ENCODE results near the gene LLCFC1. TPM values are rescaled to one million over a fixed set of nuclear protein-coding genes. Genes with fewer than 3 reads are reported as not detected.

LLCFC1 gene
- total RNA-seq, 1 donor from 2014 or later = not detected

GRCh38 chr7:142956951-142957623, 17.8 kb downstream of the LLCFC1 start:
- DNase-seq (no peak), ATAC-seq (peak; percentile 63)

GRCh38 chr7:142957723-142958122, 18.4 kb downstream of the LLCFC1 start:
- H3K4me1 ChIP-seq = no peaks in the 10 kb centered on the region
- ATAC-seq (no peak), DNase-seq (no peak)
- TF ChIP-seq CTCF (IDR thresholded peaks at IDR 0.05) = no peak
- no peaks in the 10 kb centered on the region for H3K27me3 ChIP-seq
- H3K4me3 ChIP-seq = no peak overlapping the region
- intact Hi-C loops (cut with DNase I) = no loop called here
- H3K36me3 ChIP-seq = no peaks in the 10 kb centered on the region
- H3K27ac ChIP-seq = no peak overlapping the region
- H3K9me3 ChIP-seq = peaks cover 7% of the 10 kb centered on the region

More at GRCh38 chr7:142956951-142957623, 17.8 kb downstream of the LLCFC1 start:
- Histone ChIP-seq H3K27me3 (no peaks in the 10 kb centered on the region), H3K36me3 (no peaks in the 10 kb centered on the region), H3K4me1 (no peaks in the 10 kb centered on the region), H3K27ac (no peak overlapping the region), H3K9me3 (peaks cover 7% of the 10 kb centered on the region), H3K4me3 (no peak overlapping the region)
- intact Hi-C loops (cut with DNase I) = no loop called here
- TF ChIP-seq CTCF (IDR thresholded peaks at IDR 0.05) = no peak

- DNase-seq = no peak
- TF ChIP-seq CTCF (IDR thresholded peaks at IDR 0.05) = no peak
- Histone ChIP-seq H3K9me3 (peaks cover 7% of the 10 kb centered on the region), H3K27ac (no peak overlapping the region), H3K36me3 (no peaks in the 10 kb centered on the region), H3K4me3 (no peak overlapping the region), H3K27me3 (peaks cover under 1% of the 10 kb centered on the region), H3K4me1 (no peaks in the 10 kb centered on the region)
- intact Hi-C loops (cut with DNase I) = no loop called here
- no peak for ATAC-seq
Observed at GRCh38 chr7:142959202-142959601, 19.9 kb downstream of the LLCFC1 start.

- DNase-seq = no peak
Observed at GRCh38 chr7:142960955-142961512, 21.8 kb downstream of the LLCFC1 start.

GRCh38 chr7:142961595-142961972, 22.3 kb downstream of the LLCFC1 start:
- no peaks in the 10 kb centered on the region for H3K36me3 ChIP-seq
- H3K4me3 ChIP-seq = no peak overlapping the region
- H3K9me3 ChIP-seq = no peaks in the 10 kb centered on the region
- no peak for TF ChIP-seq CTCF (IDR thresholded peaks at IDR 0.05)
- H3K4me1 ChIP-seq = no peaks in the 10 kb centered on the region
- intact Hi-C loops (cut with DNase I) = no loop called here
- H3K27ac ChIP-seq = no peak overlapping the region
- DNase-seq = no peak
- H3K27me3 ChIP-seq = peaks cover 4% of the 10 kb centered on the region
- no peak for ATAC-seq

More at GRCh38 chr7:142960955-142961512, 21.8 kb downstream of the LLCFC1 start:
- no peaks in the 10 kb centered on the region for H3K9me3 ChIP-seq
- H3K36me3 ChIP-seq = no peaks in the 10 kb centered on the region
- peaks cover 4% of the 10 kb centered on the region for H3K27me3 ChIP-seq
- H3K27ac ChIP-seq = no peak overlapping the region
- no peak for TF ChIP-seq CTCF (IDR thresholded peaks at IDR 0.05)
- no peaks in the 10 kb centered on the region for H3K4me1 ChIP-seq
- peak; percentile 26 for ATAC-seq
- intact Hi-C loops (cut with DNase I) = no loop called here
- H3K4me3 ChIP-seq = no peak overlapping the region
